Chondrocyte (in vitro differentiated cells): Measurements from ENCODE around the gene GPBAR1. TPM values are rescaled to one million over a fixed set of nuclear protein-coding genes. Genes with fewer than 3 reads are reported as not detected.

Source experiments
- DNase-seq: peaks from one replicate; pipeline ENCODE4 v3.0.0; 2021; ENCODE audit warnings: mixed read lengths, low spot score
- H3K27ac Mint-ChIP-seq: one replicate; pipeline ENCODE4 v1.8.0; 2021; ENCODE audit warnings: mild to moderate bottlenecking, moderate library complexity, mixed read lengths; ENCODE audit not compliant: unreplicated experiment
- H3K27me3 Mint-ChIP-seq: 2 replicates; pipeline ENCODE4 v1.8.0; 2021; ENCODE audit warnings: low read depth, mixed read lengths
- H3K36me3 Mint-ChIP-seq: 2 replicates; pipeline ENCODE4 v1.8.0; 2021; ENCODE audit warnings: low read depth, mixed read lengths
- H3K4me1 Mint-ChIP-seq: 2 replicates; pipeline ENCODE4 v1.8.0; 2021; ENCODE audit warnings: low read depth, mild to moderate bottlenecking, mixed read lengths
- H3K4me3 Mint-ChIP-seq: one replicate; pipeline ENCODE4 v1.8.0; 2021; ENCODE audit warnings: mild to moderate bottlenecking, moderate library complexity, mixed read lengths; ENCODE audit not compliant: unreplicated experiment
- H3K9me3 Mint-ChIP-seq: 2 replicates; pipeline ENCODE4 v1.8.0; 2021; ENCODE audit warnings: low read depth, mixed read lengths
- total RNA-seq: library from RNA; stranded (reverse); gene quantifications from 3 replicates; pipeline ENCODE4 v1.2.1, GENCODE V29; 2021
- TF ChIP-seq, protein P1 (sequence below): fragments of 200-600 bp; sonication (generic); IDR thresholded peaks from 2 replicates; pipeline ENCODE4 v1.5.0; 2021; ENCODE audit warnings: antibody characterized with exemption, mild to moderate bottlenecking, moderate library complexity

GPBAR1 gene
- total RNA-seq, 1 donor from 2014 or later: 0.10 TPM

GRCh38 chr2:218217360-218218267, 43.2 kb upstream of the GPBAR1 start:
- Mint-ChIP-seq H3K36me3 (peaks cover 1% of the 10 kb centered on the region), H3K4me3 (peak overlapping the region; percentile 92), H3K27ac (peak overlapping the region; percentile 90), H3K27me3 (peaks cover 3% of the 10 kb centered on the region), H3K9me3 (no peaks in the 10 kb centered on the region), H3K4me1 (peaks cover 47% of the 10 kb centered on the region)
- TF ChIP-seq, protein P1, sequence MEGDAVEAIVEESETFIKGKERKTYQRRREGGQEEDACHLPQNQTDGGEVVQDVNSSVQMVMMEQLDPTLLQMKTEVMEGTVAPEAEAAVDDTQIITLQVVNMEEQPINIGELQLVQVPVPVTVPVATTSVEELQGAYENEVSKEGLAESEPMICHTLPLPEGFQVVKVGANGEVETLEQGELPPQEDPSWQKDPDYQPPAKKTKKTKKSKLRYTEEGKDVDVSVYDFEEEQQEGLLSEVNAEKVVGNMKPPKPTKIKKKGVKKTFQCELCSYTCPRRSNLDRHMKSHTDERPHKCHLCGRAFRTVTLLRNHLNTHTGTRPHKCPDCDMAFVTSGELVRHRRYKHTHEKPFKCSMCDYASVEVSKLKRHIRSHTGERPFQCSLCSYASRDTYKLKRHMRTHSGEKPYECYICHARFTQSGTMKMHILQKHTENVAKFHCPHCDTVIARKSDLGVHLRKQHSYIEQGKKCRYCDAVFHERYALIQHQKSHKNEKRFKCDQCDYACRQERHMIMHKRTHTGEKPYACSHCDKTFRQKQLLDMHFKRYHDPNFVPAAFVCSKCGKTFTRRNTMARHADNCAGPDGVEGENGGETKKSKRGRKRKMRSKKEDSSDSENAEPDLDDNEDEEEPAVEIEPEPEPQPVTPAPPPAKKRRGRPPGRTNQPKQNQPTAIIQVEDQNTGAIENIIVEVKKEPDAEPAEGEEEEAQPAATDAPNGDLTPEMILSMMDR: no peak
- no peak for DNase-seq

GRCh38 chr2:218218268-218219185, 42.3 kb upstream of the GPBAR1 start:
- peaks cover 56% of the 10 kb centered on the region for H3K4me1 Mint-ChIP-seq
- H3K4me3 Mint-ChIP-seq: peak overlapping the region; percentile 92
- no peak for DNase-seq
- H3K36me3 Mint-ChIP-seq: peaks cover 1% of the 10 kb centered on the region
- no peaks in the 10 kb centered on the region for H3K9me3 Mint-ChIP-seq
- TF ChIP-seq, protein P1: no peak
- H3K27ac Mint-ChIP-seq: peak overlapping the region; percentile 90
- H3K27me3 Mint-ChIP-seq: no peaks in the 10 kb centered on the region

GRCh38 chr2:218219934-218220333, 40.9 kb upstream of the GPBAR1 start:
- Mint-ChIP-seq H3K27me3 (no peaks in the 10 kb centered on the region), H3K27ac (peak overlapping the region; percentile 90), H3K4me3 (peak overlapping the region; percentile 92), H3K9me3 (no peaks in the 10 kb centered on the region), H3K36me3 (peaks cover 7% of the 10 kb centered on the region), H3K4me1 (peaks cover 70% of the 10 kb centered on the region)
- TF ChIP-seq, protein P1: no peak
- DNase-seq: no peak

DNA sequence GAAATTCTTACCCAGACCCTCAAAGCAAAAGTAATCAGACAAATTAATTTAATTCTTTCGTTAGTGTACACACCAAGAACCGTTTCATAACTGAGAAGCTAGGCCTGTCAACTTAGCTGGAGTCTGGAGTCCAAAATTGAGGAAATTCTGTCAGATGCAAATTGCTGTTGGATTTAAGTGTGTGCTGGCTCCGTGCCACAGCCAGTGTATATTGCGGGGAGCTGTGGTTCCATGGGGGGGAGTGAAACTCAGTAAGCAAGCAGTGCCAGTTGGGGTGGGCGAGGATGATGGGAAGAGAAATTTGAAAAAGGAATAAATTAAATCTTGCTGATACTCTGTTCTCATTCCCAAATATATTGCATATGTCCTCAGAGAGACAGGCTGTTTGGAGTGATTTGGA, 39.8 kb upstream of the GPBAR1 start:
- no peak for DNase-seq
- Mint-ChIP-seq H3K4me3 (no peak overlapping the region), H3K36me3 (peaks cover 12% of the 10 kb centered on the region), H3K4me1 (peaks cover 72% of the 10 kb centered on the region), H3K27ac (peak overlapping the region; percentile 8), H3K9me3 (no peaks in the 10 kb centered on the region), H3K27me3 (no peaks in the 10 kb centered on the region)
- TF ChIP-seq, protein P1: no peak

- no peak overlapping the region for H3K27ac Mint-ChIP-seq
- no peak for DNase-seq
- H3K9me3 Mint-ChIP-seq: no peaks in the 10 kb centered on the region
- TF ChIP-seq, protein P1: no peak
- no peaks in the 10 kb centered on the region for H3K27me3 Mint-ChIP-seq
- H3K4me1 Mint-ChIP-seq: peaks cover 73% of the 10 kb centered on the region
- H3K36me3 Mint-ChIP-seq: peaks cover 22% of the 10 kb centered on the region
- no peak overlapping the region for H3K4me3 Mint-ChIP-seq
These were observed 37.8 kb upstream of the GPBAR1 start for GRCh38 chr2:218223046-218223445.
